HG02973 (cell line): Measurements from ENCODE around the gene WASHC4.

Experiments used
- ATAC-seq: cut with Tn5 transposase; IDR thresholded peaks from one replicate; pipeline ENCODE4 v1.9.1; 2021; ENCODE audit warnings: moderate library complexity; ENCODE audit not compliant: unreplicated experiment

WASHC4 gene

GRCh38 chr12:105107494-105108371 lies at the start of gene WASHC4:
TSS of gene WASHC4 (plus strand) at chr12:105107731. CDS start at chr12:105107801, 70 bp downstream.
- peak; percentile 85 for ATAC-seq

- no peak for ATAC-seq
Observed at GRCh38 chr12:105060715-105061378, 46.7 kb upstream of the WASHC4 start.

DNA sequence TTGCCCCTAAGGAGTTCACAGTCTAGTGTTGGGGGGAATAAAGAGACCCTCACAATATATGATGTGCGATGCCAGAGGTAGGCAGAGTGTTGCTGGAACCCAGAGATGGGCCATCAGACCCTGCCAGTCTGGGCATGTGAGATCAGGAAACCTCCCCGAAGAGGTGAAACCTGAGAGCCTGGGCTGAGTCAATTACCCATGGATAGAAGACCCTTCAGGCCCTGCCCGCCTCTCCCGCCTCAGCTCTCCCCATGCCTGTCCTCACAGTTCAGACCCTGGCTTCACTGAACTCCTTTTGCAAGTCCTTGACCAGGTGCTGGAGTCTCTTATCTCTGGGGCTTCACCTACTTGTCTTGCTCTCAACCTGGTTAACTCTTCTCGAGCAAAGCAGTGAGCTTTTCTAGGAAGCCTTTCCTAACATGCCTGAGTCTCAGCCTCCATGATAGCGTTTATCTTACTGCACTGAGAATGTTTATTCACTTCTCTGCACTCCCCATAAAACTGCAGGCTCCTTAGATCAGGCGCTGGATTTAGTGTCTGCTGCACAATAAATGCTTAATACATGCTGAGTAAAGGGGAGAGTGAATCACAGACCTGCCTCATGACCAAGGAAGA lies 42.9 kb upstream of the WASHC4 start:
- ATAC-seq: no peak

DNA sequence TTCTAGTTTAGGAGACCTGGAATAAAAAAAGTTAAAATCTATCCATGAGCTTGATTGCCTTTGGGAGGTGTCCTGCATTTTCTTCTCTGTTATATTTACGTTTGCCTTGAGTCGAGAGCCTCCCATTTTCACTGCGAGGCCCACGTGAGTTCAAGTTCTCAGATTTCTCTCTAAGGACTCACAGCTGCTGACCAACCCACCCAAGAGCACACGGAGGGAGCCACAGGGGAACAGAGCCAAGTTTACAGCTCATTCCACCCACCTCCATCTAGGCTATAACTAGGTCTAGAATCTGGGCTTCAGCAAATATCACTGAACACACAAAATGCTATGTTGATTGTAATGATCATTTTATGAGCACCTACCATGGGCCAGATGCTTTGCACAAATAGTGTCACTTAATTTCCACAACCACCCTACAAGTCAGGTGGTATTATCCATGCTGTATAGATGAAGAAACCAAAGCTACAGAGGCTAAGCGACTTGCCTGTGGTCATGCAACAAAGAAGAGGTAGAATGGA lies 40.0 kb upstream of the WASHC4 start:
- ATAC-seq: no peak

DNA sequence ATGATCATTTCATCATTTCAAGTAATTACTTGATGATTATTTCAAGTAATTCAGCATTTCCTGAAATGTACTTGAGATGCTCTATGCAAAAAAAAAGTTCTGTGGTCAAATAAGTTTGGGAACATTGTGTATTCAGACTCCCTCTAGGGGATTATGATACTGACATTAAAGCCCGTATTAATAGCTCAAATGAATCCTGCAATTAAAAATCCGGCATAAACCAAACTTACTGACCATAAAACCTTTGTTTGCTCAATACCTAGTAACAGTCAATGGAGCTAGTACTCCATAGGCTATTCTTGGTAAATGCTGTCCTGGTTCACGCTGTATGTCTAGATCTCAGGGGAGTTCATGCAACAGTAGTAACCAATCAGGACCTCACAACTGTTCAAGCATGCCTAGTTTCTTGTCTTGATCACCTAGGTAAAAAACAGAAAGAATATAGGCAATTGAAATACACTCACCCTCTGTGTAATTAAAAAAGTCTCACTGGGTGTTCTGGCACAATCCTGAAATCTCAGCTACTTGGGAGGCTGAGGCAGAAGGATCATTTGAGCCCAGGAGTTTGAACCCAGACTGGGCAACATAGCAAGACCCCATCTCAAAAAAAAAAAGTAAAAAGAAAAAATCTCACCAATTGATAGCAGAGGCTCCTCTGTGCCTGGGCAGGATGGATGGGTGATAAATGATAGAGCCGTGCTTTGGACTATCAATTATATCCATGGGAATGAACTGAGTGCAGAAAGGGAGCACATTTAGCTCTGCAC lies 37.4 kb upstream of the WASHC4 start:
- ATAC-seq: no peak

- ATAC-seq: no peak
Observed at GRCh38 chr12:105071981-105072380, 35.5 kb upstream of the WASHC4 start.

DNA sequence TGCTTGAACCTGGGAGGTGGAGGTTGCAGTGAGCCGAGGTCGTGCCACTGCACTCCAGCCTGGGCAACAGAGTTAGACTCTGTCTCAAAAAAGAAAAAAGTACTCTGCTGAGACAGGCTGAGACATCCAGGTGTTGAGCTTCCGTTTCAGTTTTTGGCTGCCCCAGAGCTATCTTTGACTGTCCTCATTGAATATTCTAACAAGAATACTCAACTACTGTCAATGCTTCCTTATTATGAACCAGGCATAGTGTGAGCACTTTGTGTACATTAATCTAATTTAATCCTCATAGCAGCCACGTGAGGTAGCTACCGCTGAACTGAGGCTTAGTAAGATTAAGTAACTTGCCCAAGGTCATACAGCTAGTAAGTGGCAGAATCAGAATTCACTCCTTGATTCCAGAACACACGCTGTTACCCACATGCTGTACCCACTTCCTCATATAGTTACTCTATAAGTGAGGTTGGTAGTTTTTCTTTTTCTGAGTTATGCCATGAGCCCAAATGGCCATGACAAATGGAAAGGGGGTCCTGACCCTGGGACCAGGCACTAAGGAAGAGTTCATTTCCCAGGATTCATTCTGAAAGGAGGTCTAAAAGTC lies 34.5 kb upstream of the WASHC4 start:
- no peak for ATAC-seq

DNA sequence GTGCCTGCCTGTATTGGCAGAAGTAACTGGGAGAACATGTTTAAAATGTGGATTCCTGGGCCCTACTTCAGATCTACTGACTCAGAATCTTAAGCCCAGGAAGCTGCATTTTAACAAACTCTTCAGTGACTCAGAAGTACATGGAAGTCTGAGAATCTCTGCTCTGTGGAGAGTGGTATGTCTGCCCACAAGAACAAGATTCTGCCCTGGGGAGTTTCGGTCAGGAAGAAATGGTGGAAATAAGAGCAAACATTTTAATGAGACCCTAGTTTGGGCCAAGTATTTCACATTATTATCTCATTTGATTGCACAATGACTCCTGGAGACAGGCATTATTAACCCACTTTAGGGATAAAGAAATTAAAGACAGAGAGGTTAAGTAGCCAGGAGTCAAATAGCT lies 31.4 kb upstream of the WASHC4 start:
- ATAC-seq: no peak

GRCh38 chr12:105076913-105077312 lies 30.6 kb upstream of the WASHC4 start:
- ATAC-seq: no peak

- no peak for ATAC-seq
Observed at GRCh38 chr12:105077435-105077834, 30.1 kb upstream of the WASHC4 start.

GRCh38 chr12:105078712-105079570 lies 28.6 kb upstream of the WASHC4 start:
- ATAC-seq: no peak

GRCh38 chr12:105083031-105083430 lies 24.5 kb upstream of the WASHC4 start:
- no peak for ATAC-seq

DNA sequence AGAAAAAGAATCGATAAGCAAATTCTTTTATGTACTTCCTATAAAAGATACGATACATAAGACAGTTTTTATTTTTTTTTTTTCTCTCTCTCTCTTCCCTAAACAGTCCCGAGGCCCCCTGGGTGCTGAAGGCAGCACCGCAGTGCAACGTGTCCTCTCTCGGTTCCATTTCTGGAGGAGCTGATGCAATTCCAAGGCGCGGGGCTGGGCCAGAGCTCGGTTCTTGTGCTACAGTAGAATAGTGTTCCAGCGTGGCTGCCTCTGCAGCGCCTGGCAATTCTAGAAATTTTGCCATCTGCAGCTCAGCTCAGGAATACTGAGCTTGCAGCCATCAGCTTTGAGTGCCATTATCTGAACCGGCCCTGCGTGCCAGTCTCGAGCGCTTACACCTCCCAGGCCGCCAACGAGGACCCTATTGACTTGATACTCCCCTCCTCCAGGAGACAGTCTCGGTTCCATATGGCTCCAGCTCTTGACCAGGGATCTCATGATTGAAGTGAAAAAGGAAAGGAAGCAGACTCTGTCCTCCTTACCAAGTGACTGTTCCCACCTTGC lies 23.9 kb upstream of the WASHC4 start:
- peak; percentile 34 for ATAC-seq

- ATAC-seq: peak; percentile 77
Observed at GRCh38 chr12:105084251-105085250, 23.0 kb upstream of the WASHC4 start, which contains the start of gene ALDH1L2. TSS of gene ALDH1L2 (minus strand) at chr12:105084458. CDS start at chr12:105084436, 22 bp downstream.

GRCh38 chr12:105085501-105085900 lies 22.0 kb upstream of the WASHC4 start:
- ATAC-seq: no peak

- no peak for ATAC-seq
Observed at GRCh38 chr12:105089817-105090216, 17.7 kb upstream of the WASHC4 start.

- ATAC-seq: no peak
Observed at GRCh38 chr12:105090361-105090760, 17.2 kb upstream of the WASHC4 start.
